HEK293T (cell line): ENCODE measurements around the gene ITPKB.

Source experiments
- CTBP1 ChIP-seq: fragments of 450-650 bp; IDR thresholded peaks from 2 replicates; pipeline ENCODE4 v1.6.1; 2016; ENCODE audit warnings: borderline replicate concordance
- FOXA1 ChIP-seq: fragments of 450-650 bp; IDR thresholded peaks from 2 replicates; pipeline ENCODE4 v1.6.1; 2016; ENCODE audit warnings: mild to moderate bottlenecking
- FOXM1 ChIP-seq: fragments of 450-650 bp; IDR thresholded peaks from 2 replicates; pipeline ENCODE4 v1.6.1; 2017; ENCODE audit warnings: mild to moderate bottlenecking, borderline replicate concordance
- HDGF ChIP-seq: fragments of 450-650 bp; IDR thresholded peaks from 2 replicates; pipeline ENCODE4 v1.6.1; 2017; ENCODE audit warnings: antibody characterized with exemption, borderline replicate concordance
- NFRKB ChIP-seq: fragments of 450-650 bp; IDR thresholded peaks from 2 replicates; pipeline ENCODE4 v1.6.1; 2016; ENCODE audit warnings: mild to moderate bottlenecking, moderate library complexity
- SP1 ChIP-seq: fragments of 450-650 bp; IDR thresholded peaks from 2 replicates; pipeline ENCODE4 v1.6.1; 2017

DNA sequence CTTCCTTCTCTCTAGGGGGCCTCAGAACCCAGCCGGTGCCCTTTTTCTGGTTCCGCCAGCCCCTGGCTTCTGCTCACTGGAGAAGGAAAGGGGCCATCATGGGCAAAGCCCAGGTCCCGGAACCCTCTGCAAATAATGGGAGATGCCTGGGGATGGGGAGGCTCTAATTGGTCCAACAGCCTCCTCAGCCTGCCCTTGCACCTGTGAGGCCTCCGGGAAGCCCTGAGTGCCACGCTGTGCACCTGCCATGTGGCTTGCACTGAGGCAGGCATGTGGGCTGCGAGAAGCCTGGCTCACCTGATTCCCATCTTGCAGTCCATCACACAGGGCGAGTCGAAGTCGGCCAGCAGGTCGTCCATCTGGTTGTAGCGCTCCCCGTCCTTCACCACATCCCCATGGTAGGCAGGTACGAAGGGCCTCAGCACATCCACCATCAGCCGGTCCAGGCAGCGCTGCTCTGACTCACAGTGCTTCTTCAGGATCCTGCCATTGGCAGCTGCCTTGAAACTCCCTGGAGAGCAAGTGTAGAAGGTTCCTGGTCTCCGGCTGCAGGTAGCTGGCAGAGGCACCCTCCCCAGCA lies 92.1 kb downstream of the ITPKB start:
- TF ChIP-seq CTBP1 (no peak), SP1 (no peak), FOXA1 (no peak), NFRKB (no peak), FOXM1 (no peak), HDGF (no peak)
